Erythroblast (primary cell): ENCODE measurements around the gene EIF4G3.

Experiments used
- GATA1 ChIP-seq: IDR thresholded peaks from 2 replicates; pipeline ENCODE4 v1.6.1; 2011; ENCODE audit warnings: low read depth, mild to moderate bottlenecking, control low read depth, low read length, moderate library complexity
- POLR2A ChIP-seq: IDR thresholded peaks from 2 replicates; pipeline ENCODE4 v1.6.1; 2011; ENCODE audit warnings: mild to moderate bottlenecking, low read length

DNA sequence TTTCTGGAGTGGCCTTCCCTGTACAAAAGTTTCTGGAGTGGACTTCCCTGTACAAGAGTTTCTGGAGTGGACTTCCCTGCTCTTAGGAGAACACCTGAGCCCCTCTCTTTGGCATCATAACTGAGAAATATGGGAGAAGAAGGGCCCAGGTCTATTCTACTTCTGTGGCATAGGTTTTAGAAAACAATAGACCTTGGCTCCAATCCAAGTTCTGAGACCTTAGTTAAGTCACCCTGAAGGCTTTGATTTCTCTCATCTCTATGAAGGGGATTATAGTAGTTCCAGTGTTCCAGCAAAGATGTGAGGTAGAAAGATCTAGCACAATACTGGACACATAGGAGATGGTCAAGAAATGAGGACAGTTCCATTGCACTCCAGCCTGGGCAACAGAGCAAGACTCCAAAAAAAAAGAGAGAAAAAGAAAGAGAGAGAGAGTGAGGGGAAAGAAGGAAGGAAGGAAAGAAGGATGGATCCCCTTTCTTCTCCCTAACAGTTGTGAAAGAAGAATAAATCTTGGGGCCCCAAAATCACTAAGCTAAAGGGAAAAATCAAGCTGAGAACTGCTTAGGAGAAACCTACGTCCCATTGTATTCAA lies 13.3 kb upstream of the EIF4G3 start:
- TF ChIP-seq POLR2A (no peak), GATA1 (no peak)
